ENCODE data around the gene PGGHG.
"Not testable (repeated sequence)": the region's sequence is repeated elsewhere in the genome, so short reads cannot be mapped to it uniquely, and the experiment has no call there.

Gene PGGHG

GRCh38 chr11:299081-299891 lies 10.4 kb downstream of the PGGHG start, which contains the start of gene IFITM5:
Gene IFITM5, minus strand, starts transcription at chr11:299526. Its CDS starts 36 bp downstream, at chr11:299490.
- no peak for DNase-seq

- DNase-seq, result no peak
Observed at GRCh38 chr11:299951-300735, 11.2 kb downstream of the PGGHG start.

- DNase-seq, result no peak
Observed at GRCh38 chr11:303363-303762, 14.4 kb downstream of the PGGHG start.

- no peak for DNase-seq
Observed at GRCh38 chr11:304061-304506, 15.2 kb downstream of the PGGHG start.

GRCh38 chr11:304915-305843 lies 16.3 kb downstream of the PGGHG start:
- DNase-seq, result peak in 1 of 2 experiments; percentile 14

GRCh38 chr11:305844-306211 lies 16.9 kb downstream of the PGGHG start:
- DNase-seq, result no peak

- no peak for DNase-seq
Observed at GRCh38 chr11:306645-307371, 17.9 kb downstream of the PGGHG start.

GRCh38 chr11:307766-308708 lies 19.1 kb downstream of the PGGHG start, which contains the start of gene IFITM2:
Gene IFITM2, plus strand, starts transcription at chr11:307816. Its CDS starts 377 bp downstream, at chr11:308193.
- not testable (repeated sequence) for DNase-seq

GRCh38 chr11:308740-309665 lies 20.1 kb downstream of the PGGHG start:
- not testable (repeated sequence) for DNase-seq

- not testable (repeated sequence) for DNase-seq
Observed at GRCh38 chr11:309979-310572, 21.1 kb downstream of the PGGHG start.

GRCh38 chr11:311013-311748 lies 22.3 kb downstream of the PGGHG start:
- not testable (repeated sequence) for DNase-seq

- DNase-seq, result no peak
Observed at GRCh38 chr11:312092-312816, 23.3 kb downstream of the PGGHG start.

- no peak for DNase-seq
Observed at GRCh38 chr11:313304-313786, 24.4 kb downstream of the PGGHG start.

- DNase-seq, result no peak
Observed at GRCh38 chr11:313787-314553, 25.0 kb downstream of the PGGHG start, which contains the start of gene IFITM1. Gene IFITM1, plus strand, starts transcription at chr11:314040. Its CDS starts 131 bp downstream, at chr11:314171.

- DNase-seq, result not testable (repeated sequence)
Observed at GRCh38 chr11:314554-314875, 25.6 kb downstream of the PGGHG start.

GRCh38 chr11:315051-315481 lies 26.1 kb downstream of the PGGHG start:
- DNase-seq, result no peak
